GM13976 (cell line): ENCODE measurements around the gene POLRMT.
"Not testable (repeated sequence)": the region's sequence is repeated elsewhere in the genome, so short reads cannot be mapped to it uniquely, and the experiment has no call there.

Experiments used
- DNase-seq: peaks from one replicate; pipeline ENCODE4 v3.0.0; 2012; ENCODE audit warnings: low spot score
- CTCF ChIP-seq: IDR thresholded peaks from 2 replicates; pipeline ENCODE4 v1.5.1; 2012; ENCODE audit warnings: borderline replicate concordance, mild to moderate bottlenecking; ENCODE audit not compliant: insufficient read depth; ENCODE audit errors: extremely low read depth, missing control alignments, control extremely low read depth
- in situ Hi-C: fragments of 300-500 bp; cut with MboI; formaldehyde crosslinking; loops from one replicate; pipeline ENCODE4 v1.12.0; 2022; ENCODE audit warnings: low sequenced_read_pairs, mixed read lengths, inconsistent platforms; ENCODE audit not compliant: unreplicated experiment

POLRMT gene

GRCh38 chr19:624433-625109 lies 8.8 kb downstream of the POLRMT start:
- no peak for DNase-seq
- no peak for TF ChIP-seq CTCF
- in situ Hi-C loops, result no loop called here

GRCh38 chr19:623974-624373 lies 9.4 kb downstream of the POLRMT start:
- no peak for TF ChIP-seq CTCF
- in situ Hi-C loops, result no loop called here
- no peak for DNase-seq

- TF ChIP-seq CTCF, result no peak
- in situ Hi-C loops, result no loop called here
Measured at GRCh38 chr19:623175-623916, 10.0 kb downstream of the POLRMT start.

GRCh38 chr19:622666-623065 lies 10.7 kb downstream of the POLRMT start:
- in situ Hi-C loops, result no loop called here
- TF ChIP-seq CTCF, result no peak

More at GRCh38 chr19:623175-623916, 10.0 kb downstream of the POLRMT start:
- no peak for DNase-seq

GRCh38 chr19:621819-622218 lies 11.5 kb downstream of the POLRMT start:
- no peak for TF ChIP-seq CTCF
- in situ Hi-C loops, result no loop called here
- DNase-seq, result no peak

More at GRCh38 chr19:622666-623065, 10.7 kb downstream of the POLRMT start:
- DNase-seq, result no peak

- in situ Hi-C loops, DNase-seq: not testable (repeated sequence)
Measured at GRCh38 chr19:621191-621590, 12.1 kb downstream of the POLRMT start.

- in situ Hi-C loops, result no loop called here
- no peak for DNase-seq
- TF ChIP-seq CTCF, result no peak
Measured at GRCh38 chr19:620166-620862, 13.0 kb downstream of the POLRMT start.
